Measurements from ENCODE around the gene NAA15.

- TF ChIP-seq, protein P1, sequence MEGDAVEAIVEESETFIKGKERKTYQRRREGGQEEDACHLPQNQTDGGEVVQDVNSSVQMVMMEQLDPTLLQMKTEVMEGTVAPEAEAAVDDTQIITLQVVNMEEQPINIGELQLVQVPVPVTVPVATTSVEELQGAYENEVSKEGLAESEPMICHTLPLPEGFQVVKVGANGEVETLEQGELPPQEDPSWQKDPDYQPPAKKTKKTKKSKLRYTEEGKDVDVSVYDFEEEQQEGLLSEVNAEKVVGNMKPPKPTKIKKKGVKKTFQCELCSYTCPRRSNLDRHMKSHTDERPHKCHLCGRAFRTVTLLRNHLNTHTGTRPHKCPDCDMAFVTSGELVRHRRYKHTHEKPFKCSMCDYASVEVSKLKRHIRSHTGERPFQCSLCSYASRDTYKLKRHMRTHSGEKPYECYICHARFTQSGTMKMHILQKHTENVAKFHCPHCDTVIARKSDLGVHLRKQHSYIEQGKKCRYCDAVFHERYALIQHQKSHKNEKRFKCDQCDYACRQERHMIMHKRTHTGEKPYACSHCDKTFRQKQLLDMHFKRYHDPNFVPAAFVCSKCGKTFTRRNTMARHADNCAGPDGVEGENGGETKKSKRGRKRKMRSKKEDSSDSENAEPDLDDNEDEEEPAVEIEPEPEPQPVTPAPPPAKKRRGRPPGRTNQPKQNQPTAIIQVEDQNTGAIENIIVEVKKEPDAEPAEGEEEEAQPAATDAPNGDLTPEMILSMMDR (IDR thresholded peaks at IDR 0.05; ENCODE audit: low read depth, low read length): no peak
- TF ChIP-seq POLR2A (IDR thresholded peaks at IDR 0.05; ENCODE audit: extremely low read depth, insufficient read length): no peak
- TF ChIP-seq, protein P2, sequence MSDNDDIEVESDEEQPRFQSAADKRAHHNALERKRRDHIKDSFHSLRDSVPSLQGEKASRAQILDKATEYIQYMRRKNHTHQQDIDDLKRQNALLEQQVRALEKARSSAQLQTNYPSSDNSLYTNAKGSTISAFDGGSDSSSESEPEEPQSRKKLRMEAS (IDR thresholded peaks at IDR 0.05; ENCODE audit: low read depth, low read length): no peak
Observed at GRCh38 chr4:139333046-139333445, 31.7 kb downstream of the NAA15 start.
